Astrocyte of the spinal cord (primary cell): ENCODE data around the gene XAF1.
A peak's percentile ranks its signal among the peaks of the same experiment; 100 is the strongest.
"Not testable (repeated sequence)": the region's sequence is repeated elsewhere in the genome, so short reads cannot be mapped to it uniquely, and the experiment has no call there.

Experiments used
- DNase-seq: peaks from one replicate; pipeline ENCODE4 v3.0.0; 2011; ENCODE audit warnings: low read depth, low spot score
- H3K4me3 ChIP-seq: 2 replicates; pipeline ENCODE4 v1.5.1; 2011; ENCODE audit warnings: low read depth, mild to moderate bottlenecking, low read length, moderate library complexity
- in situ Hi-C: cut with HindIII; loops from 2 replicates; pipeline ENCODE4 v1.10.0; 2017; ENCODE audit warnings: low sequenced_read_pairs
- TF ChIP-seq, protein P1 (sequence below): IDR thresholded peaks from 2 replicates; pipeline ENCODE4 v1.5.1; 2012; ENCODE audit warnings: low read depth, mild to moderate bottlenecking, low read length, inconsistent platforms

Gene XAF1

GRCh38 chr17:6812295-6812694, 56.4 kb downstream of the XAF1 start:
- DNase-seq, result no peak
- TF ChIP-seq, protein P1, sequence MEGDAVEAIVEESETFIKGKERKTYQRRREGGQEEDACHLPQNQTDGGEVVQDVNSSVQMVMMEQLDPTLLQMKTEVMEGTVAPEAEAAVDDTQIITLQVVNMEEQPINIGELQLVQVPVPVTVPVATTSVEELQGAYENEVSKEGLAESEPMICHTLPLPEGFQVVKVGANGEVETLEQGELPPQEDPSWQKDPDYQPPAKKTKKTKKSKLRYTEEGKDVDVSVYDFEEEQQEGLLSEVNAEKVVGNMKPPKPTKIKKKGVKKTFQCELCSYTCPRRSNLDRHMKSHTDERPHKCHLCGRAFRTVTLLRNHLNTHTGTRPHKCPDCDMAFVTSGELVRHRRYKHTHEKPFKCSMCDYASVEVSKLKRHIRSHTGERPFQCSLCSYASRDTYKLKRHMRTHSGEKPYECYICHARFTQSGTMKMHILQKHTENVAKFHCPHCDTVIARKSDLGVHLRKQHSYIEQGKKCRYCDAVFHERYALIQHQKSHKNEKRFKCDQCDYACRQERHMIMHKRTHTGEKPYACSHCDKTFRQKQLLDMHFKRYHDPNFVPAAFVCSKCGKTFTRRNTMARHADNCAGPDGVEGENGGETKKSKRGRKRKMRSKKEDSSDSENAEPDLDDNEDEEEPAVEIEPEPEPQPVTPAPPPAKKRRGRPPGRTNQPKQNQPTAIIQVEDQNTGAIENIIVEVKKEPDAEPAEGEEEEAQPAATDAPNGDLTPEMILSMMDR, result no peak
- H3K4me3 ChIP-seq, result no peak overlapping the region
- in situ Hi-C loops, result no loop called here

- in situ Hi-C loops, result no loop called here
- TF ChIP-seq, protein P1, result no peak
- H3K4me3 ChIP-seq, result no peak overlapping the region
- DNase-seq, result no peak
Observed at GRCh38 chr17:6815775-6816174, 59.9 kb downstream of the XAF1 start.

DNA sequence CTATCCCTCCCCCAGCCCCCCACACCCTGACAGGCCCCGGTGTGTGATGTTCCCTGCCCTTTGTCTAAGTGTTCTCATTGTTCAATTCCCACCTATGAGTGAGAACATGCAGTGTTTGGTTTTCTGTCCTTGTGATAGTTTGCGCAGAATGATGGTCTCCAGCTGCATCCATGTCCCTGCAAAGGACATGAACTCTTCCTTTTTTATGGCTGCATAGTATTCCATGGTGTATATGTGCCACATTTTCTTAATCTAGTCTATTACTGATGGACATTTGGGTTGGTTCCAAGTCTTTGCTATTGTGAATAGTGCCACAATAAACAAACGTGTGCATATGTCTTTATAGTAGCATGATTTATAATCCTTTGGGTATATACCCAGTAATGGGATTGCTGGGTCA, 60.5 kb downstream of the XAF1 start:
- in situ Hi-C loops, DNase-seq, H3K4me3 ChIP-seq: not testable (repeated sequence)

DNA sequence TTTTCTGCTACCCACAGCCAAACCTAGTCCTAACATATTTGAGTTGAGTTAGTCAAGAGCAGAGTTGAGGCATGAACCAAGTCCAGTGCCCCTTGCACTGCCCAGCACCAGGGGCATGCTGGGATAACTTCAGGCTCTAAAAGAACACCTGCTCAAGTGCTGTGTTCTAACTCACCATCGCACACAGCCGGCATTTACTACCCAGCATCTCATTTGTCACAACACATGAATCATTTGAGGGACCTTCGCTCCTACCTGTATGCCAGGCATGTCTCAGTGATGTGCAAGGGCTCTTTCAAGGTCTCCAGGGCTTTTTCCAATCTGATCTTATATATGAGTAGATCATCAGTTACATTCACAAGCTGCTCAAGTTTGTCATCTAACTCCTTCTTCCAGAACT, 63.1 kb downstream of the XAF1 start:
- in situ Hi-C loops, result no loop called here
- no peak overlapping the region for H3K4me3 ChIP-seq
- DNase-seq, result no peak
- TF ChIP-seq, protein P1, result no peak

DNA sequence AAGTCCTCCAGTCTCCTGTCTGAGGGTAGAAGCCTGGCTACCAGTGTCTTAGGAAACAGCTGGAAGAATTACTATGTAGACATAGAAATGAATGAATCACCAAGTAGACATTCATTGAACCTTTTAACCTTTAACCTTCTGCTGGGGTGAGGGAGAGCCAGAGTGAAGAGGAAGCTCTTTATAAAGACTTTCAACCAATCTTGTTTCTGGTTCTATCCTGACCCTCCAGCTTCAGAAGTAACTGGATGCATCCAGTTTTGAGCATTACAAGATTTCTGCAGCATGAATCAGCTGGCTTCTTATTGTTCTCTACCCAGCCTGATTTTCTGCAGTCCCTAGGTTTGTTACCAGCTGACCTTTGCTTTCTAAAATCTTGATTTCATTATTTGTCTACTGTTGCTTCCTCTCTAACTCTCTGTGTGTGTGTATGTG, 67.2 kb downstream of the XAF1 start:
- TF ChIP-seq, protein P1, result no peak
- DNase-seq, result peak; percentile 34

More for the DNA sequence above, 67.2 kb downstream of the XAF1 start:
- no peak overlapping the region for H3K4me3 ChIP-seq
- in situ Hi-C loops, result no loop called here
